ENCODE measurements around the gene MGAM2.

MGAM2 gene

GRCh38 chr7:142180426-142180825 lies 68.9 kb downstream of the MGAM2 start:
- no peak for DNase-seq

- DNase-seq, result no peak
These were observed 69.7 kb downstream of the MGAM2 start for GRCh38 chr7:142181211-142181610.

GRCh38 chr7:142181966-142182365 lies 70.4 kb downstream of the MGAM2 start:
- no peak for DNase-seq

GRCh38 chr7:142185069-142185468 lies 73.6 kb downstream of the MGAM2 start:
- no peak for DNase-seq

GRCh38 chr7:142185801-142186200 lies 74.3 kb downstream of the MGAM2 start:
- no peak for DNase-seq

- no peak for DNase-seq
These were observed 76.6 kb downstream of the MGAM2 start for GRCh38 chr7:142188154-142188553.

- peak; percentile 24 for DNase-seq
These were observed 77.3 kb downstream of the MGAM2 start for GRCh38 chr7:142188846-142189245.

GRCh38 chr7:142194201-142194600 lies 82.7 kb downstream of the MGAM2 start:
- DNase-seq, result no peak

- no peak for DNase-seq
These were observed 84.7 kb downstream of the MGAM2 start for GRCh38 chr7:142196066-142196840.

GRCh38 chr7:142200206-142200605 lies 88.7 kb downstream of the MGAM2 start:
- no peak for DNase-seq

- no peak for DNase-seq
These were observed 117.1 kb downstream of the MGAM2 start for GRCh38 chr7:142228537-142229104.

- no peak for DNase-seq
These were observed 120.2 kb downstream of the MGAM2 start for GRCh38 chr7:142231716-142232115.

GRCh38 chr7:142240546-142240945 lies 129.0 kb downstream of the MGAM2 start:
- no peak for DNase-seq

- no peak for DNase-seq
These were observed 132.3 kb downstream of the MGAM2 start for GRCh38 chr7:142243823-142244222.

GRCh38 chr7:142248166-142249160 lies 136.9 kb downstream of the MGAM2 start:
- DNase-seq, result no peak

GRCh38 chr7:142249918-142250317 lies 138.4 kb downstream of the MGAM2 start:
- no peak for DNase-seq

- DNase-seq, result no peak
These were observed 139.2 kb downstream of the MGAM2 start for GRCh38 chr7:142250705-142251104.

GRCh38 chr7:142257958-142258357 lies 146.4 kb downstream of the MGAM2 start, which contains the start of gene PRSS58:
Gene PRSS58 (minus strand): TSS chr7:142258058. CDS start chr7:142257707, 351 bp downstream.
- no peak for DNase-seq

- no peak for DNase-seq
These were observed 152.3 kb downstream of the MGAM2 start for GRCh38 chr7:142263598-142264380.

Measured in NCI-H1105 treated with DMSO at 0.1 percent for 48 hours (cell line).